Lower leg skin (tissue), 3 donors: ENCODE data around the gene NRXN3.

Experiments
- POLR2A ChIP-seq, 2 donors: fragments of 450-650 bp; IDR thresholded peaks; one replicate each; pipeline ENCODE4 v1.6.1; 2016 to 2017; ENCODE audit warnings: antibody characterized with exemption in 2 of 2, mild to moderate bottlenecking in 1 of 2, moderate library complexity in 1 of 2
- TF ChIP-seq, protein P1 (sequence below), 3 donors: fragments of 450-650 bp; IDR thresholded peaks; one replicate each; pipeline ENCODE4 v1.5.1; 2016; ENCODE audit warnings: antibody characterized with exemption in 3 of 3, mild to moderate bottlenecking in 3 of 3, moderate library complexity in 2 of 3

DNA sequence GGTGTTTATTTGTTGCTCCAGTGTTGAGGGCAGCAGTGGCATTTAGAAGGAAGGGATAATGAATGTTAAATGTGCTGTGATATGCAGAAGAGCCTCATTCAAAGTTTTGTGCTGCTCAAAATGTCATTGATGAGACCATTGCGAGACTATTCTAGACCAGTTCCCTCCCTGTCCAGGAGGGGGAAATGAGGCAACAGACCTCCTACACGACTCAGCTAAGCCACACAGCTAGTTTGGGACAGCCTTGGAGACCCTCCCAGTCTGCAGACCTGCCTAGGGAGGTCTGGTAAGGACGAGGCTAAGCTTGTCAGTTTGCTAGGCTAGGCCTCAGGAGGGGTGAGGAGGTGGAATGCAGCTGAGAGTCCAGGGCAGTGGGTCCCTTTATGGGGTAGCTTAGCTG is 116.0 kb downstream of the NRXN3 start:
- TF ChIP-seq, protein P1, sequence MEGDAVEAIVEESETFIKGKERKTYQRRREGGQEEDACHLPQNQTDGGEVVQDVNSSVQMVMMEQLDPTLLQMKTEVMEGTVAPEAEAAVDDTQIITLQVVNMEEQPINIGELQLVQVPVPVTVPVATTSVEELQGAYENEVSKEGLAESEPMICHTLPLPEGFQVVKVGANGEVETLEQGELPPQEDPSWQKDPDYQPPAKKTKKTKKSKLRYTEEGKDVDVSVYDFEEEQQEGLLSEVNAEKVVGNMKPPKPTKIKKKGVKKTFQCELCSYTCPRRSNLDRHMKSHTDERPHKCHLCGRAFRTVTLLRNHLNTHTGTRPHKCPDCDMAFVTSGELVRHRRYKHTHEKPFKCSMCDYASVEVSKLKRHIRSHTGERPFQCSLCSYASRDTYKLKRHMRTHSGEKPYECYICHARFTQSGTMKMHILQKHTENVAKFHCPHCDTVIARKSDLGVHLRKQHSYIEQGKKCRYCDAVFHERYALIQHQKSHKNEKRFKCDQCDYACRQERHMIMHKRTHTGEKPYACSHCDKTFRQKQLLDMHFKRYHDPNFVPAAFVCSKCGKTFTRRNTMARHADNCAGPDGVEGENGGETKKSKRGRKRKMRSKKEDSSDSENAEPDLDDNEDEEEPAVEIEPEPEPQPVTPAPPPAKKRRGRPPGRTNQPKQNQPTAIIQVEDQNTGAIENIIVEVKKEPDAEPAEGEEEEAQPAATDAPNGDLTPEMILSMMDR (IDR thresholded peaks at IDR 0.05): no peak
- TF ChIP-seq POLR2A (IDR thresholded peaks at IDR 0.05): no peak
